Measurements from ENCODE around the gene EMP2.
A peak's percentile ranks its signal among the peaks of the same experiment; 100 is the strongest.
"Not testable (repeated sequence)": the region's sequence is repeated elsewhere in the genome, so short reads cannot be mapped to it uniquely, and the experiment has no call there.

The EMP2 gene

DNA sequence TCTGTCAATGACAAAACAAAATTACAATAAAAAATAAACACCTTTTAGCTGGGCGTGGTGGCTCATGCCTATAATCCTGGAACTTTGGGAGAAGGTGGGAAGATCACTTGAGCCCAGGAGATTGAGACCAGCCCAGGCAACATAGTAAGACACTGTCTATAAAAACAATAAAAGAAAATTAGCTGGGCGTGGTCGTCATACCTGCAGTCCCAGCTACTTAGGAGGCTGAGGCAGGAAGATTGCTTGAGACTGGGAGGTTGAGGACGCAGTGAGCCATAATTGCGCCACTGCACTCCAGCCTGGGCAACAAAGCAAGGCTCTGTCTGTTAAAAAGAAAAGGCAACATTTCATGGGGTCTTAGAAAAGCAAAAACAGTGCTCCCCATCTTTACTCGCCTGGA is 32.7 kb downstream of the EMP2 start:
- no peak for FAIRE-seq

DNA sequence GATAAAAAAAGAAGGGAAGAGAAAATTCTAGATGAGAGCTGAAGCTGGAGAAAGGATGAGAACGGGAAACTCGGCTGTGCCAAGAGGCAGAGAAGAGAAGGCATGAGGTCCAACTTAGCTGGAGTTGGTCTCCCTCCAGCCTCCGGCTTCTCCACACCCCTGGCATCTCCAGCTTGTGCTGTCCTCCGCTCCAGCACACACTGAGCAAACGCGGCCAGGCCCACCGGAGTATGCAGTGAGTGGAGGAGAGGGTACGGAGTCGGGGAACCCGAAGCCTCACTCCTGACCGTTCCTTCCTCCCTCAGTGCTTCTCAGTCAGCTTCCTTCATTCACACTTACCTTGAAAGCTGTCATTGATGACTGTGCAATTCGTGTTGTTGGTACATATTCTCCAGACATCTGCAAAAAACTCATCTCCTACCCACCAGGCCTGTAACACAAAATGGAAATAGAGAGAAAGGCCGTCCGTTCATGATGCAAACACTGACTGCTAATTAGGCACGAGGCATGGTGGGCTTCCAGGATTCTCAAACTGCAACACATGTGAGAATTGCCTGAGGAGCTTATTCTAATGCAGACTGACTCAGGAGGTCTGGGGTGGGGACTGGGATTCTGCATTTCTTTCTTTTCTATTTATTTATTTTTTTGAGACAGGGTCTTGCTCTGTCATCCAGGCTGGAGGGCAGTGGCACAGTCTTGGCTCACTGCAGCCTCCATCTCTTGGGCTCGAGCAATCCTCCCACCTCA is 37.0 kb downstream of the EMP2 start:
- FAIRE-seq = no peak

DNA sequence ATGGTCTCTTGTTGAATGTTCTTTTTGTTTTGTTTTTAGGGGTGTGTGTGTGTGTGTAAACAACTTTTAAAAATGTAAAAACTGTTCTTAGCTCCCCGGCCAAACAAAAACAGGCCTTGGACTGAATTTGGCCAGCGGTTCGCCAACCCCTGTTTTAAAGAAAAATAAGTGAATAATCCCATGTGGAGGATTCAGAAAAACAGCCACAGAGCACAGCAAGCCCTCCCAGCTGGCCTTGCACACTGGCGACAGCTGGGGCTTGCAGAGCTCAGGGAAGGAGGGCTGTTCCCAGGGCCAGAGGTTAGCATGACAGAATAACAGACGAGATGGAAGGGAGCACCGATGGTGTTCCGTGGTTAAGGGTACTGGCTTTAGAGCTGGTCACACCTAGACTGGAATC is 39.0 kb downstream of the EMP2 start:
- no peak for FAIRE-seq

DNA sequence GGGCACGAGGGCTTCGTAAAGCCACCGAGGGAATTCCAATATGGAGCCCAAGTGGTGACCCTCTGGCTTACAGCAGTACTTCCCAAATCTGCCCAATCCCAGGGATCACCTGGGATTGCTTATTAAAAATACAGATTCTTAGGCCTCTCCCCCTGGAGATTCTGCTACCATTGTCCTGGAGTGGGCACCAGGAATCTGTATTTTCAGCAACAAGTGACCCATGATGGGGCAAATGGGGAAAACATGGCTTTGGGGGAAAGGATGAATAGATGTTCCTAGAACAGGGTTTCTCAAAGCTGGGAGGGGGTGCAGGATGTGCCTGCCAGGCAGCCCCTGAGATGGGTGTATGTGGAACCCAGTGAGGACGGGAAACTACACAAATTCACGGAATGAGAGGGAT is 40.6 kb downstream of the EMP2 start:
- FAIRE-seq = no peak

DNA sequence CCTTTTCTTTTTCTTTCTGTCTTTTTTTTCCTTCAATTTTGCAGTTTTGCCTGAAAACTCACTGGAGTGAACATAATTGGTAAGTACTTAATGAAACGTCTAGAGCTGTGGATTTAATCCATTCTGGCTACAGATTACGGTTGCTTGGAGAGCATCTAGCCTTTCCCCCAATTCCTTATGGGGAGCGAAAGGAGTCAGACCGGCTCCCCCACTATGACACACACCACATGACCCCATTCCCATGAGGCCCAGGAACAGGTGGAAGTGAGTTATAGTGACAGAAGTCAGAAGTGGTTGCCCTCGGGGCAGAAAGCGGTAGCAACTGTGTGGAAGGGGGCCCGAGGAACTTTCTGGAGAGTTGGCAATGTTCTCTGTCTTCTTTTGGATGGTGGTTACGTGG is 41.2 kb downstream of the EMP2 start:
- no peak for FAIRE-seq

DNA sequence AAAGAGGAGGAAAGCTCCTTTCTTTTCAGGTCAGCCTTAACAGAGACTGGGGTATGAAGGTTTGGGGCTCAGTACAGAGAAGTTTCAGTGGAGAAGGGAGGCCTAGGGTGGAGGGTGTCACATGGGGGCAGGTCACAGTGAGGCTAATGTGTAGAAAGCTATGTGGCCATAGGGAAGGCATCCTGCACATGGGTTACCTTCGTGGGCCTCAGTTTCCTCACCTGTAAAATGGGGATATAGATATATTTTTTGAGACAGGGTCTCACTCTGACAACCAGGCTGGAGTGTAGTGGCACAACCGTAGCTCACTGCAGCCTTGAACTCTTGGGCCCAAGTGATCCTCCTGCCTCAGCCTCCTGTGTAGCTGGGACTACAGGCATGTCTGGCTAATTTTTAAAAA is 41.8 kb downstream of the EMP2 start:
- no peak for FAIRE-seq

DNA sequence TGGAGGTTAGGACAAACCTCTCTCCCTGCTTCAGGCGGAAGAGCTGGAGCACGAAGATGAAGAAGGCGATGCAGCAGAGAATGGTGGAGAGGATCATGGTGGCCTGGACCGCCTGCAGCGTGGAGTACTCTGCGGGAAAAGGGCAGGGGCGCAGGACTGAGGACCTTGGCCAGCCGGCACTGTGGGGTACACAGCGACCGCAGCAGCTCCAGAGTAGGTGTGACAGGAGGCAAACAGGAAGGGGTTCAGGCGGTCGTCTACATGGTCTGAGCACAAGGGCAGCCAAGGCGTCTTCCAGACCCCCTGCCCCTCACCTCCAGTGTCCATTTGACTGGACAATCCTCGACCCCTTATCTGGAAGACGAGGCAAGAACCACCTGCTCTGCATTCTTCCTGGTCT is 42.5 kb downstream of the EMP2 start:
- no peak for FAIRE-seq

DNA sequence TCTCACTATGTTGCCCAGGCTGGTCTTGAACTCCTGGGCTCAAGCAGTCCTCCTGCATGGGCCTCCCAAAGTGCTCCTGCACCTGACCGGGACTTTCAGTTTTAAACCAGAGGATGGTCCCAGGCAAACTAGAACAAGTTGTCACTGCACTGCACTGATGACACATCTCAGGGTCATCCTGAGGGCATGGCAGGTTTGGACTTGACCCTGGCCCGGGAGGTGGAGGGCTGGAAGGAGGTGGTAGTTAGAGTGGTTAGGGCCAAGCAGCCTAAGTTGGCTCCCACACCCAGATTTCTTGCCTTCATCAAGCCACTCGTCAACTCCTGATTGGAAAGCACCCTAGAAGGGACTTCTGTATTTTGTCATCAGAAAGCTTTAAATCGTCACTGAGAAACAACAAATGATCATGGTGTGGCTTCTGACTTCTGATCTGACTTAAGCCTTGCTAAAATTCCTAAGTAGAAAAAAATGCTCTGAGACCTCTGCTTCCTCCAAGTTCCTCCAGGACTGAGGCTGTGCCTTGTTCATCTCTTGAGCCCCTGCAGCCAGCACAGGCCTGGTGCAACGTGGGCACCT is 43.5 kb downstream of the EMP2 start:
- no peak for FAIRE-seq

DNA sequence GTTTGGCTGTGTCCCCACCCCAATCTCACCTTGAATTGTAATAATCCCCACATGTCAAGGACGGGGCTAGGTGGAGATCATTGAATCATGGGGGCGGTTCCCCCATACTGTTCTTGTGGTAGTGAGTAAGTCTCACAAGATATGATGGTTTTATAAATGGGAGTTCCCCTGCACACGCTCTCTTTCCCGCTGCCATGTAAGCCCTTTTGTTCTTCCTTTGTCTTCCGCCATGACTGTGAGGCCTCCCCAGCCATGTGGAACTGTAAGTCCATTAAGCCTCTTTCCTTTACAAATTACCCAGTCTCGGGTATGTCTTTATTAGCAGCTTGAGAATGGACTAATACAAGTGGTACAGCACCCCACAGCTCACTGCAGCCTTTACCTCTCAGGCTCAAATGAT is 44.1 kb downstream of the EMP2 start:
- FAIRE-seq = not testable (repeated sequence)

DNA sequence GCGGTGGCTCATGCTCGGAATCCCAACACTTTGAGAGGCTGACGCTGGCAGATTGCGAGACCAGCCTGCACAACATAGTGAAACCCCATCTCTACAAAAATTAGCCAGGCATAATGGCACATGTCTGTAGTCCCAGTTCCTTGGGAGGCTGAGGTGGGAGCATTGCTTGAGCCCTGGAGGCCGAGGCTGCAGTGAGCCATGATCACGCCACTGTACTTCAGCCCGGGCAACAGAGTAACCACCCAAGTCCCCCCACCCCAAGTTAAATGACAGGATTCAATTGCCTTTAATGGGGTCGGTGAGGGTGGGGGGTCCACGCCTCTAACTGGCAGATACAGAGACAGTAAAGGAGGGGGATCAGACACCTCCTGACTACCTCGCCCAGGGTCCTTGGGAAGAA is 44.9 kb downstream of the EMP2 start:
- FAIRE-seq = no peak

DNA sequence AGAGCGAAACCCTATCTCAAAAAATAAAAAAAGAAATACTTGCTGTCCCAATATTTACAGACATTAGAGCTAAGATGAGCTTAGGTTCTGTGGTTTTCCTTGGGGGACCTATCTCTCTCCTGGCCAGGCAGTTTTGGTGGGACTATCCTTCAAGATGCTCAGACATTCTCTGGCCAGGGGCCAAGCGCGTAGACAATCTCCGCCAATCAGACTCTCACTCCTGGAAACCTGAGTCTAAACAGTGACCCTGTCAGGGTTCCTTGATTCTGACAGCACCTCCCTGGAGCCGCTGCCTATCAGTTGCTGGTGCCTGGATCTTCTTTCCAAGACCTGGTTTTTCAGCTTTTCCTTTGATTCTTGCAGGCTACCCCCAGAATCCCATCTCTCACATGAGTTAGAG is 45.6 kb downstream of the EMP2 start:
- no peak for FAIRE-seq

DNA sequence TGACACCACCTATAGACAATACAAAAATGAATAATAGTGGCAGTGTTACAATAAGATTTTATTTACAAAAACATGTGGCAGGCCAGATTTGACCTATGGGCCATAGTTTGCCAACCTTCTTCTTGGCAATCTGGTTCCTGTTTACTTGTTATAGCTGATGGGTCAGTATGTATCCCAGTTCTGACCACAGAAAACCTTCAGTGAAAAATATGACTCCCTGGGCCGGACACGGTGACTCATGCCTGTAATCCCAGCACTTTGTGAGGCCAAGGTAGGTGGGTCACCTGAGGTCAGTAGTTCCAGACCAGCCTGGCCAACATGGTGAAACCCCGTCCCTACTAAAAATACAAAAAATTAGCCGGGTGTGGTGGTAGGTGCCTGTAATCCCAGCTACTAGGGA is 46.8 kb downstream of the EMP2 start:
- FAIRE-seq = not testable (repeated sequence)

DNA sequence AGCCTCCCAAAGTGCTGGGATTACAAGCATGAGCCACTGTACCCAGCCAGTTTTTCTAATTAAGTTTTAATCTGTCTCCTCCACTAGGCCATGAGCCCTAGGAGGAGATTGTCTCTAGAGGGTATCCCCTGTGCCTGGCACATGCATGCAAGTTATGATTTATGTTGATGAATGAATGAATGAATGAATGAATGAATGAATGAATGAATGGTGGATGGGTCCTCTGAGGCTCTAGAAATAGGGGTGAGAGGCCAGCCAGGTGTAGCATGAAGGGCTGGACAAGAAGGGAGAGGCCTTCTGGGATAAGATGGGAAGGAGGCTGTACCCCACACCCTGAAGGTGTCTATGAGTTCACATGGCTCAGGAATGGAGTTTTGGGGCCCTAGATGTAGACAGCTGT is 48.8 kb downstream of the EMP2 start:
- no peak for FAIRE-seq

DNA sequence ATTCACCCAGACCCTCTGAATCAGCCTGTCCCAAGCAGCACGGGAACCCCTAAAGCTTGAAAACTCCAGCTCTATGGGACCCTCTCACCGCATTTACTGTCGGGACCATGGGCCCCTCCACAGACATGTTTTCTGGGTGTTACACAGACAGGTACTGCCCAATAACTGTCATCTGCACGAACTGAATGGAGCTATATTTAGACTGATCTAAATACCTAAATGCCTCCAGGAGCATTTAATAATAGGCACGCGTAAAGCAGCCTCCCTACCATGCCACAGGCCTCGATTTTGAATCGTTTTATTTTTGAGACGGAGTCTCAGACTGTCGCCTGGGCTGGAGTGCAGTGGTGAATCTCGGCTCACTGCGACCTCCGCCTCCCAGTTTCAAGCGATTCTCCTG is 49.7 kb downstream of the EMP2 start:
- FAIRE-seq = no peak

DNA sequence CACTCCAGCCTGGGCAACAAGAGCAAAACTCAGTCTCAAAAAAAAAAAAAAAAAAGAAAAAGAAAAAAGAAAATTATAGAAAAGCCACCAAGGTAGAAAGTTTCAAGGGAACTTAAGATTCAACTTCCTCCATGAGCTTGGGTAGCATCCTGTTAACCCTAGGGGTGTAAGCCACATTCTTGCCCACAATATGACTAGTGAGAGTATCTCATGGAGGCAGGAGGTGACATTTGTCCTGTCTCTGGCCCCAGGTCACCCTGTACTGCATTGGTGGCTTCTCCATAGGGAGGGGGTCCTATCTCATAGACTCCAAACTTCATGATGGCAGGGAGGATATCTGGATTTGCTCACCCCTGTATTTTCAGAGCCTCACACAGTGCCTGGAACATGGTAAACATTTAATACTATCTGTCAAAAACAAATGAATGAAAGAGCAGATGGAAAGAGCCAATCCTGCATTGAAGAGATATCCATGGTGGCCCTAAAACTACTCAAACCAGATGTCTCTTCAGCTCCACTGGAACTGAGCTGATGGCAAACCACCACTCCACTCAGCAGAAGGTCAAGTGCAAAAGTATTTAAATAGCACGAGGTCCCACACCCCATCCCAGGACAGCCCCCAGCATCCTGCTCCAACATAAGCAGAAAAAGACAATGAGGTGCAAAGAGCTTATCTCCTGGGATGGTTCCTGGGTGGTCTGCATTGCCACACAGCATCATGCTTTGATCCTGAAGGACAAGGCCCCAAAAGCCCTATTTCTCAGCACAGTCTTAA is 50.3 kb downstream of the EMP2 start:
- no peak for FAIRE-seq

DNA sequence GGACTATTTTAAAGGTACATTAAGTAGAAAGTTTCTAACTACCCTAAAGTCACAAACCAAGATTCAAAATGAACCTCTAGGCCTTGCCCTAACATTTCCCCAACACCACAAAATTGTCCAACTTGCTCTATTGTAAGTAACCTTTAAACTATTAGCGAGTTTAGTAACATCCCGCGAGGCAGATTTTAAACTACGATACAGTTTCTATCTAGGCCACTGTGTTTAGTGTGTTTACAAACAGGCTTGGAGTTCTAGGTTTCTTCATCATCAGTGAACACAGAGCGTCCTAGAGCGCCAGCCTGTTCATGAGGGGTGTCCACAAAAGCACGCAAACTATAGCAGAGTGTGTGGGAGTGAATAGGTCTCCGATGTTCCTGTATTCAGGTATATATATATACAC is 51.8 kb downstream of the EMP2 start:
- FAIRE-seq = no peak

DNA sequence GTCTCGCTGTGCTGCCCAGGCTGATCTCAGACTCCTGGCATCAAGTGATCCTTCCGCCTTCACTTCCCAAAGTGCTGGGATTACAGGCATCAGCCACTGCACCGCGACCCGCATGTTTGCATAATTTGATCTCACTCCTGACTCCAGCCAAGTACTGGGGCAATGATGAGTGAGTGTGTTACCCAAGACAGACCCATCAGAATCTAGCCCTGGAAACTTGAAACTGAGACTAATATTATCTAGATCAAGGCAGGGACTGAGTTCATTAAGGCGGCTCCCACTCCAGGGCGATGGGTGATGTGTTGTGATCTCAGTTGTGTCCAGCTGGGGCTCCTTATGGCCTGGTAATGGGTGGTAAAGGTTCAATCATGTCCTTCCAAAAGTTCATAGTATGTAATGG is 53.4 kb downstream of the EMP2 start:
- no peak for FAIRE-seq

DNA sequence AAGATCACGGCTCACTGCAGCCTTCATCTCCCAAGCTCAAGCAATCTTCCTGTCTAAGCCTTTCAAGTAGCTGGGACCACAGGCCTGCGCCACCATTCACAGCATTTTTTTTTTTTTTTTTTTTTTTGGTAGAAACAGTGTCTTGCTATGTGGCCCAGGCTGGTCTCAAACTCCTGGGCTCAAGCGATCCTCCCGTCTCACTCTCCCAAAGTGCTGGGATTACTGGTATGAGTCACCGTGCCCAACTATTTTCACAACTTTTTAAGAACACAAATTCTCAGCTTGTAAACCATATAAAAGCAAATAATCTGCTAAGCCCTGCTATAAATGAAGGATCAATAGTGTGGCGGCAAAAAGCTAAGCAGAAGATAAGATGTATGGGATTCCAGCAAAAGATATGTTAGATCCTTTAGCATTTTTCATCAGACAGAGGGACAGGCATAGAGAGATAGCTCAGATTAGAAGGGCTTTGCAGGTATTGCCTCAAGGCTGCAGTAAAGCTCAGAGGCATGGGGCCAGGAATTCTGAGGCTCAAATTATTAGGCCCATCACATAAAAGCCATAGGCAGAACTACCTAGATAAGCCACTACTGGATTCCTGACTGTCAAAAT is 55.1 kb downstream of the EMP2 start:
- FAIRE-seq = no peak

DNA sequence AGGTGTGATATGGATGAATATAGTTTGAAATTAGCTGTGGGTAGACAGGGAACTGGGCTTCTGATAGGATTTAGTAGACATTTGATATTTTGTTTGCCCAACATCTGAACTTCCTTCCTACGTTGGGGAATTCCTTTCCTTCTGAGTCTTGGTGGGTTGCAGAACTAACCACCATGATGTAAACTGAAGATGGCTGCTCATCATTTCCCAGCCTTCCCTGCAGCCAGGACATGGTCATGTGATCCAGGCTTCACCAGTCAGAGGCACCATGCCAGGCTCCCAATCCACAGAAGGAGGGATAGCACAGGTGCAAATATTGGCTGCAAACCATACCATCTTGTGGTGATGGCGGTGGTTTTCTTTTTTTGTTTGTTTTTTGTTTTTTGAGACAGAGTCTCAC is 57.4 kb downstream of the EMP2 start:
- no peak for FAIRE-seq

DNA sequence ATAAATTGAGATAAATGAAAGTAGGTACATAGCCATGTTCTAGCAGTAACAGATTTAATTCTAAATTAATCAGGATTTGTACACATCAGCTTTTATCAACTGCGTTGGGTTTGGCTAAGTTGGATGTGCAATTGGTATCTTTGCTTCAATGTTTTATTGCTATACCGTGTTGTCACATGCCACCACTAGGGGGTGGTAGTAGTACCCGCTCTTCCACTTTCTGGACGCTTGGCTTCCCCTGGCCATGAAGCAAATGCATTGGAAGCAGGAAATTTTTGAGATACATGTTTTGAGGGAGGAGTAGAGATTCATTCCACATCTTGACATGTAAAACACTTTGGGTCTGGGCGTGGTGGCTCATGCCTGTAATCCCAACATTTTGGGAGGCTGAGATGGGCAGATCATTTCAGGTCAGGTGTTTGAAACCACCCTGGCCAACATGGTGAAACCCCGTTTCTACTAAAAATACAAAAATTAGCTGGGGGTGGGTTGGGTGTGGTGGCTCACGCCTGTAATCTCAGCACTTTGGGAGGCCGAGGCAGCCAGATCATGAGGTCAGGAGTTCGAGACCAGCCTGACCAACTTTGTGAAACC is 58.6 kb downstream of the EMP2 start:
- FAIRE-seq = no peak

DNA sequence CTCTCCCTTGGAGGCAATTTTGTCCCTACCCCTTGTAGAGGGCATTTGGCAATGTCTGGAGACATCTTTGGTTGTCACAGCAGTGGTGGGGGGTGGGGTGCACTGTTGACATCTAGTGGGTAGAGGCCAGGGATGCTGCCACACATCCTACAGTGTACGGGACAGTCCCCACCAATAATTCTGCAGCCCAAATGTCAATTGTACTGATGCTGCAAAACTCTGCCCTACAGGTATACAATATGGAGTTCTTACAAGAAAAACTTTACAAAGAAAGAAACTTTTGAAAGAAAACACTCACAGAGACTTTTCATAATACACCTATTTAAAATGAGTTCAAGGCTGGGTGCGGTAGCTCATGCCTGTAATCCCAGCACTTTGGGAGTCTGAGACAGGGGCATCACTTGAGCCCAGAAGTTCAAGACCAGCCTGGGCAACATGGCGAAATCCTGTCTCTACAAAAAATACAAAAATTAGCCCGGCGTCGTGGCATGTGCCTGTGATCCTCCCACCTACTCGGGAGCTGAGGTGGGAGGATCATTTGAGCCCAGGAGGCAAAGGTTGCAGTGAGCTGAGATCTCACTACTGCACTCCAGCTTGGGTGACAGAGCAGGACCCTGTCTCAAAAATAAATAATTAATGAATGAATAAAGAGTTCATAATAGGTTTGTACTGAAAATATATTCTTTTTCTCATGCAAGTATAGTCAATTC is 59.4 kb downstream of the EMP2 start:
- no peak for FAIRE-seq

DNA sequence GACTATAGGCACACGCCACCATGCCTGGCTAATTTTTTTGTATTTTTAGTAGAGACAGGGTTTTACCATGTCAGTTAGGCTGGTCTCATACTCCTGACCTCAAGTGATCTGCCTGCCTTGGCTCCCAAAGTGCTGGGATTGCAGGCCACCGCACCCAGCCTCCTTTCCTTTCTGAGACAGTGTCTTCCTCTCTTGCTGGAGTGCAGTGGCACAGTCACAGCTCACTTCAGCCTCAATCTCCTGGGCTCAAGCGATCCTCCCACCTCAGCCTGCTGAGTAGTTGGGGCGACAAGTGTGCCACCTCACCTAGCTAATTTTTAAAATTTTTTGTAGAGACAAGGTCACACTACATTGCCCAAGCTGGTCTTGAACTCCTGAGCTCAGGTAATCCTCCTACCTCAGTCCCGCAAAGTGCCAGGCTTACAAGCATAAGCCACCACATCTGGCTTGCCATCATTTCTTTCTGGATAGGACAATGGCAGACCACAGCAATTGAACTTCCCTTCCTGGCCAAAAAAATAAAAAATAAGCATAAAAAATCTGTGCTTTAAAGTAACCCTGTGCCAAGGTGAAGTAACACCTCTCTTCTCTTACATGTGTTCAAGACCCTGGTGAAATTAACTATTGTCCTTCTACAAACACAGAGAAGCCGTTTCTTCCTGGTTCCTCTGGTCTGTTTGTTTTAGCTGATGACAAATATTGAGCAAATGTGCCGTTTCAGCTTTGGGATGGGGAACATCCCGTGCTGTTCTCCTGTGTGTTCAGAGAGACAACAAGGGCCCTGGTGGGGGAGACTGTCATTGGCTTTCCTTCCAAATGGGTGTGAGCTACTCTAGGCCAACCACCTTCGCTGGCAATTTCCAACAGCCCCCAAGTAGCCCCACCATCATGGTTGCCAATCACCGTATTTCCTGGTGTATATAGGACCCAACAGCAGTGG is 60.2 kb downstream of the EMP2 start:
- peak; percentile 33 for FAIRE-seq
